NCI-H2196 (cell line): ENCODE measurements around the gene CDYL.
A peak's percentile ranks its signal among the peaks of the same experiment; 100 is the strongest.

Source experiments
- DNase-seq: peaks from one replicate; lab custom pipeline; 2025; ENCODE audit not compliant: unreplicated experiment; lab: John Stamatoyannopoulos, UW

Gene CDYL

GRCh38 chr6:4879741-4880275 is 103.6 kb downstream of the CDYL start:
- no peak for DNase-seq

- DNase-seq = no peak
Observed at GRCh38 chr6:4880363-4880762, 104.2 kb downstream of the CDYL start.

- DNase-seq = peak; percentile 59
Observed at GRCh38 chr6:4883298-4883697, 107.1 kb downstream of the CDYL start.

GRCh38 chr6:4884646-4885340 is 108.6 kb downstream of the CDYL start:
- DNase-seq = no peak

GRCh38 chr6:4885341-4885933 is 109.2 kb downstream of the CDYL start:
- DNase-seq = no peak

- no peak for DNase-seq
Observed at GRCh38 chr6:4888841-4889240, 112.6 kb downstream of the CDYL start.

GRCh38 chr6:4889701-4890100 is 113.5 kb downstream of the CDYL start:
- DNase-seq = no peak

GRCh38 chr6:4890191-4890590 is 114.0 kb downstream of the CDYL start:
- DNase-seq = no peak

- DNase-seq = no peak
Observed at GRCh38 chr6:4890627-4891026, 114.4 kb downstream of the CDYL start.

GRCh38 chr6:4891141-4891540 is 114.9 kb downstream of the CDYL start:
- no peak for DNase-seq

GRCh38 chr6:4892785-4893485 is 116.7 kb downstream of the CDYL start:
- DNase-seq = no peak

- no peak for DNase-seq
Observed at GRCh38 chr6:4894049-4894448, 117.8 kb downstream of the CDYL start.

GRCh38 chr6:4895971-4896370 is 119.8 kb downstream of the CDYL start:
- DNase-seq = no peak

- DNase-seq = no peak
Observed at GRCh38 chr6:4896401-4896800, 120.2 kb downstream of the CDYL start.

- no peak for DNase-seq
Observed at GRCh38 chr6:4899249-4900034, 123.2 kb downstream of the CDYL start.

GRCh38 chr6:4901386-4902061 is 125.3 kb downstream of the CDYL start:
- no peak for DNase-seq

- no peak for DNase-seq
Observed at GRCh38 chr6:4902363-4902762, 126.2 kb downstream of the CDYL start.

GRCh38 chr6:4903121-4903520 is 126.9 kb downstream of the CDYL start:
- DNase-seq = no peak

- DNase-seq = no peak
Observed at GRCh38 chr6:4903751-4904370, 127.7 kb downstream of the CDYL start.

GRCh38 chr6:4904461-4905025 is 128.3 kb downstream of the CDYL start:
- DNase-seq = no peak
